ENCODE measurements around the gene ANAPC1.
A peak's percentile ranks its signal among the peaks of the same experiment; 100 is the strongest.
"Not testable (repeated sequence)": the region's sequence is repeated elsewhere in the genome, so short reads cannot be mapped to it uniquely, and the experiment has no call there.

ANAPC1 gene

GRCh38 chr2:111725742-111726141 lies 158.3 kb downstream of the ANAPC1 start:
- DNase-seq = not testable (repeated sequence)

GRCh38 chr2:111719610-111720009 lies 164.4 kb downstream of the ANAPC1 start:
- peak in 2 of 3 donors; percentile 40 to 50 for DNase-seq
